DMS79 treated with DMSO at 0.1 percent for 48 hours (cell line): ENCODE data around the gene RAI1.
"Not testable (repeated sequence)": the region's sequence is repeated elsewhere in the genome, so short reads cannot be mapped to it uniquely, and the experiment has no call there.

ENCODE experiments used
- DNase-seq: peaks from one replicate; lab custom pipeline; 2025; lab: John Stamatoyannopoulos, UW

Gene RAI1

GRCh38 chr17:17801800-17802481 lies 120.7 kb downstream of the RAI1 start:
- no peak for DNase-seq

GRCh38 chr17:17804007-17804406 lies 122.7 kb downstream of the RAI1 start:
- DNase-seq: no peak

DNA sequence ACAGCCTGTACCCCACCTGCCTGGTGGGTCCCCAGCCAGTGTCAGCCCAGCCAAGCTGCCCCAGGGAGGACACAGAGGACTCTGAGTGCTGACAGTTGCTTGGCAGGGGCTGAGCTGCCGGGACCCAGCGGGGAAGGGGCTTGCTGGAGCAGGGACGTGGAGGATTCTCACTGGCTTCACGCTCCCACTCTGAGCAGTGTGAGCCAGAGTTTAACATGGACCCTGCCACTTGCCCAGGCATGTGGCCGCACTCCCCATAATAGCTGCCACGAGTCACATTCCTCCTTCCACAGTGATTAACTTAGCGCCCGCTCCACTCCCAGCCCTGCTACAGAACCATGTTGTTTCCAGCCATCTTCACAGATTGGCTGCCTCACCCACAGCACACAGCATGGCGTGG lies 124.3 kb downstream of the RAI1 start:
- no peak for DNase-seq

- DNase-seq: no peak
These were observed 124.8 kb downstream of the RAI1 start for GRCh38 chr17:17806035-17806434.

DNA sequence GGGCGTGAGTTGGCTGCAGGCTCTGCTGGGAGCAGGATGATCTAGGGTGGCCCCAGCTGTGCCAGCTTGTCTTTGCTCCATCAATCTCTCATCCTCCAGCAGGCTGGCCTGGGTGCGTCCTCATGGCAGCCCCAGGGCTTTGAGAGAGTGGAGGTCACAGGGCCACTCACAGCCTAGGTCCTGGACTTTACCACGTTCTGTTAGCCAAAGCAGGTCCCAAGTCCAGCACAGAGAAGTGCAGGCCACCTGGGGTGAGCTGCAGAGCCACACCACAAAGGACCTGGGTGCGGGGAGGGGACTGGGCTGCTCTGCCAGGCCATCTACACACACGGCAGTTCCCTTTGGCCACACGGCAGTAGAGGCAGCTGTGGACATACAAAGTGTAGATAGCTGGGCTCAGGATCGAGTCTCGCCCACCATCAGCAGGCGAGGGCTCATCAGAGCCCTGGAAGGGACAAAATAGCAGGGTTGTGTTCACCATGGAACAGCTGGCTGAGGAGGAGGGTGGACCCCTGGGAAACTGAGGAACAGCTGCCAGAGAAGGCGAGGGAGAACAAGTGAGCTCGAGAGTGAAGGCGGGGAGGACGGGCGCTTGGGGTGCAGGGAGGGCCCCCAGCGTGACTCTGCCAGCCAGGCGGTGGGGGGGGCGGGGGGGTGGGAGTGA lies 125.5 kb downstream of the RAI1 start:
- no peak for DNase-seq

DNA sequence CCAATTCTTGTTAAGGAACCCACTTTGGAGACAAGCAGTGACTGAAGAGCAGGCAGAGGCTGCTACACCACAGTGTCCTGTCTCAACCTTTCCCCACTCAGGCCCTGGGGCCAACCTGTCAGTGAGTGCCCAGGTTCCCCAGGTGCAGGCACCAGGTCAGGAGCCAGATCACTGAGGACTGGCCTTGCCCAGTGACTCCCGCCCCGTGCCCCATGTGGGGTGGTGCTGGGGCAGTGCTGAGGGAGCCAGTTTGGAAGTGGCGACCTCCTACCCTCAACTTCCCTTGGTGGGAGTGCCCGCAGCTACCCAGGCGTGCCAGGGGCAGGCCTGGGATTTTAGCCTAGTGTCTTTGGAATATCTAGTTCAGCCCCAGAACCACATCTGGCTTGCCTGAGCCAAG lies 126.2 kb downstream of the RAI1 start:
- no peak for DNase-seq

DNA sequence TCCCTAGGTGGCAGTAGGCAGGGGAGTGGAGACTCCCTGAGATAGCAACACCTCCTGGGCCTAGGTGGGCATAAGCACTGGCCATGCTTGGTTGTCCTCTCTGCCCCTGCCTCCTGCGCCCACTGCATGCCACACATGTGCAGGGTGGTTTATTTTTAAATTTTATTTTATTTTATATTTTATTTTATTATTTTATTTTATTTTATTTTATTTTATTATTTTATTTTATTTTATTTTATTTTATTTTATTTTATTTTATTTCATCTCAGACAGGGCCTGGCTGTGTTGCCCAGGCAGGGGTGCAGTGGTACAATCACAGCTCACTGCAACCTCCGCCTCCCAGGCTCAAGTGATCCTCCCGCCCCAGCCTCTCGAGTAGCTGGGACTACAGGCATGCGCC lies 126.9 kb downstream of the RAI1 start:
- not testable (repeated sequence) for DNase-seq

DNA sequence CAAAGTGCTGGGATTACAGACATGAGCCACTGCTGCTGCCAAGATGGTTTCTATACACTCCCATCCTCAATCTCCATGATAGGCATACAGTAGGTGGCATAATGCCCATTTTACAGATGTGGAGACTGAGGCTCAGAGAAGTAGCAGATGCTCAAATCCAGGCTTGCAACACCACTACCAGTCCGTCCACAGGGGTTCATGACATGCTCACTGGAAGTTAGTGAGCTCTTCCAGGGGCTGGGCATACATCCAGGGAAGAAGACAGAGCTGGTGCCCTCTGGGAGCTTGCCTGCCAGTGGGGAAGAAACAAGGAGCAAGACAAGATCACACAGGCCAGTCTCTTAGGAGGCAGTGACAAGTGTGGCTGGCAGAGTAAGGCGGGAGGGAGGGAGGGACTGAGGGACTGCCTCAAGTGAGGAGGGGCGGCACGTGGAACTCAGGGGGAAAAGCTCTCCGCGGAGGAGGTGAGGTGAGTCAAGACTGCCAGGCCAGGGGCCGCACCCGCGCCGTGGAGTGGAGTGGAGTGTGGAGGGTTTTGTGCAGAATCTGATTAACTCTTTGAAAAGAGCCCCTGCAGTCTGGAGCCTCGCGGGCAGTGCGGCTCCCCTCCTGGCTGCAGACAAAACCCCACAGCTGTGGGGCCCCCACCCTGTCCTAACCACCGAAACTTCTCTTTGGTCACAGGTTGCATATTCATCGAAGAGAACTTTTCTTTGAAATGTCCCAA lies 127.6 kb downstream of the RAI1 start:
- DNase-seq: no peak

GRCh38 chr17:17809531-17810083 lies 128.3 kb downstream of the RAI1 start:
- DNase-seq: no peak

GRCh38 chr17:17810084-17810894 lies 129.0 kb downstream of the RAI1 start:
- DNase-seq: no peak

GRCh38 chr17:17810895-17811248 lies 129.6 kb downstream of the RAI1 start:
- DNase-seq: no peak

- no peak for DNase-seq
These were observed 130.3 kb downstream of the RAI1 start for GRCh38 chr17:17811381-17812210.

DNA sequence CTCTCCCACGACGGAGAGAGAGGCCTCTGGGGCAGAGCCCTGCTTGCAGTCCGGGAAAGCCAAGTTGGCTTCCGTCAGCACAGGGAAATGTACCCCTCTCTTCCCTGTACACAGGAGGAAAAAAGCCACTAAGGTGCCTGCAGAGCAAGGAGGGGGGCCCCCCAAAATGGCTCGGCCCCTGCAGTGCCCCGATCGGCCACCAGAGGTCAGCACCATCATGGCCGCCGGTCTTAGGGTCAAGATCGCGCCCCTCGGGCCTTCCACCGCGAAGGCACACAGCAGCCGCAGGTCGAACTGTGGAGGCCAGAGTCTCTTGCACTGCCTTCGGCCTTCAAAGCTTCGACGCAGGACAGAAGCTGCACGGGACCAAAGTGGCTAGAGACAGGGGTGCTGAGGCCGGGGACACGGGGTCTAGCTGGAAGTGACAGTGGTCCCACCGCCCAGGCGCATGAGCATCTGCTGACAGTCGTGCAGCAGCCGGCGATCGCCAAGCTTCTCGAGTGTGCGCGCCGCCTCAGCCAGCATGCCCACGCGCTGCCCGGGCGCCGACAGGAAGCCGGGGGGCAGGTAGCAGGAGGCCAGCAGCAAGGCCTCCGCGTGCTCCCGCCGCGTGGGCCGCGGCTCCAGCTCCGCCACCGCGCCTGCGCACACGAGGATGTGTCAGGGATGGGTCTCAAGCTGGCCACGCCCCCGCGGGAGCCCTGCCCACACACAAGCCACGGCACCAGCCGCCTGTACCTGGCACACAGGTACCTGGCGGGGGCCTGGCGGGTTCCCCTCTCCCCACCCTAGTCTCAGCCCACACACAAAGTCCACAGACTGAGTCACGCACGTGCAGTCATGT lies 131.2 kb downstream of the RAI1 start:
- no peak for DNase-seq

- DNase-seq: no peak
These were observed 131.9 kb downstream of the RAI1 start for GRCh38 chr17:17813055-17813724.

DNA sequence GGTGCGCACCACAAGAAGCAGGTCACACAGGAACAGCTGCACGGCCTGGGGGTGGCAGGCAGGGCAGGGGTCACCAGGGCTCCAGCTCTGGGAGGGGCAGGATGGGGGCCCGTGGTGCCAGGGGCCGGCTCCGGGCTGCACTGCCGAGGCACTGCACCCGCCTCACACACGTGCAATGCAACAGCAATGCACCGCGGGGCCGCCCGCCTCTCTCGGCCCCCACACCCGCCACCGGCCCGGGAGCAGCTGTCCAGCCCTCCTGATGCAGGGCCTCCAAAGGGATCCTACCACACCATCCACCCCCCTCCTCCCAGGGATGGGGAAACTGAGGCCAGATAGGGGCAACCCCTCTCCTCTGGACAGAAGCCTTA lies 132.5 kb downstream of the RAI1 start:
- DNase-seq: no peak

DNA sequence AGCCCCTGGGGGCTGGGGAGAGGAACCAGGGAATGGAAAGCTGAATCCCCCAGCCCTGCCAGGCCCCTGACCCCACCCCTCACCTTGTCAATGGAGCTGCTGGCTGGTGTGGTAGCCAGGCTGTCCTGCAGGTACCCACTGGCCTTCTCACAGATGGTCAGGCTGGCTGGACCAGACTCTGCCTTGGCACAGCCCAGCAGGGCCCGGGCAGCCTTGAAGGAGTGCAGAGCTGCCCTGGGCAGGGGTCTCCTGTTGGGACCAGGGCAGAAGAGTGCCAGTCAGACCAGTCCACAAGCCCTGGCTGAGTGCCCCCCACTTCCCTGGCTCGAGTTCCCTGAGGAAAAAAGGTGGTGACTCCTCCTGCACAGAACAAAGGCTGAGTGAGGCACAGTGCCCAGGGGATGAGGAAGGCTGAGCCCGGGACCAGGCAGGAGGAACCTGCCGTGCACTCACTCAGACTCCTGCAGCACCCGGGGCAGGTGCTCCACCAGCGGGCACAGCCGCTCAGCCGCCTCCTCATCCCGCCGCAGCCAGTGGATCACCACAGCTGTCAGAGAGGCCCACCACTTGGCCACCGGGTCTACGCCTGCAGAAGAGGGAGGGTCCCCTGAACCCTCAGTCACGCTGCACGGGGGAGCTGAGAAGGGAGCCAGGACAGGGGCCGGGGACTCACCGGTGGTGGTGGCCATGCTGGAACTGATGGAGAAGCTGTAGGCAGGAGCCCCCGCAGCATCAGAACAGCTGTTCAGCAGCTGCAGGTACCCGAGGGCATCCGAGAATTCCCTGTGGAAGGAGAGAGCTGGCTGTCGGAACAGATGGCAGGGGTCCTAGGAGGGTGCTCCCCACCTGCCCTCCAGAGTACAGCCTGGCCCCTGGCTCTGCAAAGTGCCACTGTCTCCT lies 133.2 kb downstream of the RAI1 start:
- no peak for DNase-seq

DNA sequence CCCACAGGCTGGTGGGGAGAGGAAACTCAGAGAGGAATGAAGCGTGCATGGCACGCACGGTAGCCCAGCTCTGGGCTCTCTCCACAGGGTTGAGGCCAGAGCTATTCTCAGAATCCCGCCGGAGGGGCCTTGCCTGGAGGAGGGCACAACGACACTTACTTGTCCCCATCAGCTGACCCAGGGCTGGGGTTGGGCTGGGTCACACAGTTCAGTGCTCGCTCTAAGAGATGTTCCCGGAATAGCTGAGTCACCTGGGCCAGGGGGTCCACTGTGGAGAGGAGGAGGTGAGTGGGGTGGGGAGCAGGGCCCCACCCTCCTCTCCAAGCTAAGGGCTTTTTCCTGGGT lies 133.8 kb downstream of the RAI1 start:
- no peak for DNase-seq

DNA sequence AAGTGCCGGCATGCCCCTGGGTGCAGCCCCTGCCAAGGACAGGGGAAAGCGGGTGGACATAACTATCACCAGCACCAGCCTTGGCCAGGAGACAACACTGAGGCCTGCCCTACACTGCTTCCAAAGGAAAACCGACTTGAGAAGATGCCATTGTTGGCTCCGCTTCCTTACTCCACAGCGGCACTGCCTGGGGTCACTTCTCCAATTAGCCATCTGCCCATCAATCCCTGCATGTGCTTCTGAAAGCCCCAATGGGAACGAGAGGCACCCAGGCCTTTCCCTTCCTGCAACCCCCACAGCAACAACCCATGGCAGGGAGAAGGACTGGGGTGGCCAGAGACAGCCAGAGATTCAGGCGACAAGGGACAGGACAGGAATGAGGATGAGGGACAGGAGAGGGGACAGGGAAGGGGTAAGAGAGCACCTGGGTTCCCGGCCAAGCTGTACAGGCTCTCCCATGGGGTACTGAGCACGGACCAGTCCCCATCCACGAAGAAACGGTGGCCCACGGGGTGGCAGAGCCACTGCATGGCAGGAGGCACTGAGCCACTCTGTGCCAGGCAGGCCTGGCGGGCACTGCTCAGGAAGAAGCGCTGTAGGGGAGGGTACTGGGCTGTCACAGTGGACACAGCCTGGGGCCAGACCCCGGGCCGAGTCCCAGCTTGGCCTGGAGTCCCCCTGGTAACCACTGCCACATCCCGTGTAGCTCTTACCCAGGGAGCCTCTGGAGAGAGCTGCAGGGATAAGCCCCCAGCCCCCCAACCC lies 134.4 kb downstream of the RAI1 start:
- no peak for DNase-seq
